Measurements from ENCODE around the gene BTBD18. TPM values are rescaled to one million over a fixed set of nuclear protein-coding genes. Genes with fewer than 3 reads are reported as not detected.

The BTBD18 gene
- total and polyA plus RNA-seq, 5 donors from 2014 or later = 0.20 to 0.61 (median 0.52) TPM; not detected in 1

GRCh38 chr11:57773026-57773598 lies 21.5 kb upstream of the BTBD18 start:
- no peaks in the 10 kb centered on the region for H3K9me3 ChIP-seq (ENCODE audit: control insufficient read depth in 2 of 2, low read length in 2 of 2)
- Mint-ChIP-seq H3K4me1 (peaks cover 4 to 16% (median 8%) of the 10 kb centered on the region in 4 donors), H3K36me3 (peaks cover 8% of the 10 kb centered on the region), H3K9me3 (peaks cover 0 to 2% (median 0%) of the 10 kb centered on the region in 7 donors), H3K27me3 (peaks cover 4% of the 10 kb centered on the region), H3K27ac (no peak overlapping the region), H3K4me3 (no peak overlapping the region)
- ATAC-seq (ENCODE audit: low read depth in 2 of 2) = no peak
- no peaks in the 10 kb centered on the region for H3K36me3 ChIP-seq (ENCODE audit: control insufficient read depth, insufficient read depth, low read length)
- H3K4me1 ChIP-seq (ENCODE audit: control insufficient read depth, insufficient read depth, low read length, poor library complexity, severe bottlenecking) = no peaks in the 10 kb centered on the region
- DNase-seq = no peak
- H3K4me3 ChIP-seq (ENCODE audit: low read depth, low read length) = no peak overlapping the region
- H3K27ac ChIP-seq (ENCODE audit: insufficient read depth, low read length, poor library complexity, severe bottlenecking) = no peak overlapping the region
- no peaks in the 10 kb centered on the region for H3K27me3 ChIP-seq (ENCODE audit: control insufficient read depth, insufficient read depth, low read length)

- no peaks in the 10 kb centered on the region for H3K27me3 ChIP-seq (ENCODE audit: control insufficient read depth, insufficient read depth, low read length)
- no peak overlapping the region for H3K4me3 Mint-ChIP-seq
- no peaks in the 10 kb centered on the region for H3K4me1 ChIP-seq (ENCODE audit: control insufficient read depth, insufficient read depth, low read length, poor library complexity, severe bottlenecking)
- H3K27me3 Mint-ChIP-seq = peaks cover 4% of the 10 kb centered on the region
- peaks cover 8% of the 10 kb centered on the region for H3K36me3 Mint-ChIP-seq
- H3K27ac ChIP-seq (ENCODE audit: insufficient read depth, low read length, poor library complexity, severe bottlenecking) = no peak overlapping the region
- no peak overlapping the region for H3K4me3 ChIP-seq (ENCODE audit: low read depth, low read length)
- DNase-seq (no peak), ATAC-seq (ENCODE audit: low read depth in 2 of 2) (no peak)
- H3K4me1 Mint-ChIP-seq = peaks cover 4 to 16% (median 8%) of the 10 kb centered on the region in 4 donors
- H3K36me3 ChIP-seq (ENCODE audit: control insufficient read depth, insufficient read depth, low read length) = no peaks in the 10 kb centered on the region
- H3K27ac Mint-ChIP-seq = peak overlapping the region in 1 of 3 donors; percentile 51
- no peaks in the 10 kb centered on the region for H3K9me3 ChIP-seq (ENCODE audit: control insufficient read depth in 2 of 2, low read length in 2 of 2)
- H3K9me3 Mint-ChIP-seq = peaks cover 0 to 2% (median 0%) of the 10 kb centered on the region in 7 donors
Measured at GRCh38 chr11:57772562-57772961, 20.9 kb upstream of the BTBD18 start.

GRCh38 chr11:57771365-57771764 lies 19.7 kb upstream of the BTBD18 start:
- Histone ChIP-seq H3K4me3 (ENCODE audit: low read depth, low read length) (no peak overlapping the region), H3K4me1 (ENCODE audit: control insufficient read depth, insufficient read depth, low read length, poor library complexity, severe bottlenecking) (no peaks in the 10 kb centered on the region), H3K9me3 (ENCODE audit: control insufficient read depth in 2 of 2, low read length in 2 of 2) (no peaks in the 10 kb centered on the region), H3K27me3 (ENCODE audit: control insufficient read depth, insufficient read depth, low read length) (no peaks in the 10 kb centered on the region), H3K27ac (ENCODE audit: insufficient read depth, low read length, poor library complexity, severe bottlenecking) (no peak overlapping the region), H3K36me3 (ENCODE audit: control insufficient read depth, insufficient read depth, low read length) (no peaks in the 10 kb centered on the region)
- peaks cover 4 to 16% (median 6%) of the 10 kb centered on the region in 4 donors for H3K4me1 Mint-ChIP-seq
- peaks cover 0 to 2% (median 0%) of the 10 kb centered on the region in 7 donors for H3K9me3 Mint-ChIP-seq
- ATAC-seq (ENCODE audit: low read depth in 2 of 2) (no peak), DNase-seq (no peak)
- no peak overlapping the region for H3K4me3 Mint-ChIP-seq
- peaks cover 4% of the 10 kb centered on the region for H3K27me3 Mint-ChIP-seq
- H3K27ac Mint-ChIP-seq = no peak overlapping the region
- peaks cover 11% of the 10 kb centered on the region for H3K36me3 Mint-ChIP-seq

GRCh38 chr11:57770793-57771192 lies 19.2 kb upstream of the BTBD18 start:
- H3K9me3 ChIP-seq (ENCODE audit: control insufficient read depth in 2 of 2, low read length in 2 of 2) = no peaks in the 10 kb centered on the region
- H3K36me3 ChIP-seq (ENCODE audit: control insufficient read depth, insufficient read depth, low read length) = no peaks in the 10 kb centered on the region
- H3K4me1 ChIP-seq (ENCODE audit: control insufficient read depth, insufficient read depth, low read length, poor library complexity, severe bottlenecking) = no peaks in the 10 kb centered on the region
- peaks cover 4% of the 10 kb centered on the region for H3K27me3 Mint-ChIP-seq
- H3K4me3 ChIP-seq (ENCODE audit: low read depth, low read length) = no peak overlapping the region
- peaks cover 11% of the 10 kb centered on the region for H3K36me3 Mint-ChIP-seq
- no peaks in the 10 kb centered on the region for H3K27me3 ChIP-seq (ENCODE audit: control insufficient read depth, insufficient read depth, low read length)
- H3K27ac ChIP-seq (ENCODE audit: insufficient read depth, low read length, poor library complexity, severe bottlenecking) = no peak overlapping the region
- H3K4me1 Mint-ChIP-seq = peaks cover 4 to 10% (median 6%) of the 10 kb centered on the region in 4 donors
- no peak overlapping the region for H3K27ac Mint-ChIP-seq
- H3K9me3 Mint-ChIP-seq = peaks cover 0 to 2% (median 0%) of the 10 kb centered on the region in 7 donors
- DNase-seq (no peak), ATAC-seq (ENCODE audit: low read depth in 2 of 2) (no peak)
- H3K4me3 Mint-ChIP-seq = no peak overlapping the region

GRCh38 chr11:57764972-57765371 lies 13.4 kb upstream of the BTBD18 start:
- H3K9me3 Mint-ChIP-seq = no peaks in the 10 kb centered on the region
- no peak overlapping the region for H3K4me3 ChIP-seq (ENCODE audit: low read depth, low read length)
- DNase-seq (no peak), ATAC-seq (ENCODE audit: low read depth in 2 of 2) (no peak)
- peaks cover 2 to 8% (median 5%) of the 10 kb centered on the region in 4 donors for H3K4me1 Mint-ChIP-seq
- peaks cover 4% of the 10 kb centered on the region for H3K27me3 Mint-ChIP-seq
- no peak overlapping the region for H3K27ac ChIP-seq (ENCODE audit: insufficient read depth, low read length, poor library complexity, severe bottlenecking)
- H3K4me3 Mint-ChIP-seq = no peak overlapping the region
- peaks cover 10% of the 10 kb centered on the region for H3K36me3 Mint-ChIP-seq
- no peaks in the 10 kb centered on the region for H3K36me3 ChIP-seq (ENCODE audit: control insufficient read depth, insufficient read depth, low read length)
- H3K9me3 ChIP-seq (ENCODE audit: control insufficient read depth in 2 of 2, low read length in 2 of 2) = no peaks in the 10 kb centered on the region
- no peak overlapping the region for H3K27ac Mint-ChIP-seq
- H3K27me3 ChIP-seq (ENCODE audit: control insufficient read depth, insufficient read depth, low read length) = no peaks in the 10 kb centered on the region
- H3K4me1 ChIP-seq (ENCODE audit: control insufficient read depth, insufficient read depth, low read length, poor library complexity, severe bottlenecking) = no peaks in the 10 kb centered on the region

GRCh38 chr11:57764566-57764965 lies 12.9 kb upstream of the BTBD18 start:
- Histone ChIP-seq H3K27ac (ENCODE audit: insufficient read depth, low read length, poor library complexity, severe bottlenecking) (no peak overlapping the region), H3K4me3 (ENCODE audit: low read depth, low read length) (no peak overlapping the region), H3K36me3 (ENCODE audit: control insufficient read depth, insufficient read depth, low read length) (no peaks in the 10 kb centered on the region), H3K9me3 (ENCODE audit: control insufficient read depth in 2 of 2, low read length in 2 of 2) (no peaks in the 10 kb centered on the region), H3K27me3 (ENCODE audit: control insufficient read depth, insufficient read depth, low read length) (no peaks in the 10 kb centered on the region), H3K4me1 (ENCODE audit: control insufficient read depth, insufficient read depth, low read length, poor library complexity, severe bottlenecking) (no peaks in the 10 kb centered on the region)
- Mint-ChIP-seq H3K4me3 (no peak overlapping the region), H3K4me1 (peaks cover 2 to 8% (median 3%) of the 10 kb centered on the region in 4 donors), H3K36me3 (peaks cover 10% of the 10 kb centered on the region), H3K27ac (no peak overlapping the region), H3K27me3 (peaks cover 2% of the 10 kb centered on the region), H3K9me3 (no peaks in the 10 kb centered on the region)
- ATAC-seq (ENCODE audit: low read depth in 2 of 2) (no peak), DNase-seq (no peak)

- H3K27ac ChIP-seq (ENCODE audit: insufficient read depth, low read length, poor library complexity, severe bottlenecking) = no peak overlapping the region
- Mint-ChIP-seq H3K27me3 (no peaks in the 10 kb centered on the region), H3K27ac (peak overlapping the region in 1 of 3 donors; percentile 9), H3K4me1 (peaks cover 0 to 8% (median under 1%) of the 10 kb centered on the region in 4 donors), H3K36me3 (peaks cover 10% of the 10 kb centered on the region), H3K9me3 (no peaks in the 10 kb centered on the region), H3K4me3 (no peak overlapping the region)
- no peak overlapping the region for H3K4me3 ChIP-seq (ENCODE audit: low read depth, low read length)
- no peaks in the 10 kb centered on the region for H3K36me3 ChIP-seq (ENCODE audit: control insufficient read depth, insufficient read depth, low read length)
- H3K9me3 ChIP-seq (ENCODE audit: control insufficient read depth in 2 of 2, low read length in 2 of 2) = no peaks in the 10 kb centered on the region
- H3K27me3 ChIP-seq (ENCODE audit: control insufficient read depth, insufficient read depth, low read length) = no peaks in the 10 kb centered on the region
- no peaks in the 10 kb centered on the region for H3K4me1 ChIP-seq (ENCODE audit: control insufficient read depth, insufficient read depth, low read length, poor library complexity, severe bottlenecking)
- DNase-seq = no peak
- no peak for ATAC-seq (ENCODE audit: low read depth in 2 of 2)
Measured at GRCh38 chr11:57764021-57764420, 12.4 kb upstream of the BTBD18 start.

GRCh38 chr11:57763568-57763967 lies 11.9 kb upstream of the BTBD18 start:
- Histone ChIP-seq H3K27me3 (ENCODE audit: control insufficient read depth, insufficient read depth, low read length) (no peaks in the 10 kb centered on the region), H3K9me3 (ENCODE audit: control insufficient read depth in 2 of 2, low read length in 2 of 2) (no peaks in the 10 kb centered on the region), H3K36me3 (ENCODE audit: control insufficient read depth, insufficient read depth, low read length) (no peaks in the 10 kb centered on the region), H3K4me1 (ENCODE audit: control insufficient read depth, insufficient read depth, low read length, poor library complexity, severe bottlenecking) (no peaks in the 10 kb centered on the region), H3K4me3 (ENCODE audit: low read depth, low read length) (no peak overlapping the region), H3K27ac (ENCODE audit: insufficient read depth, low read length, poor library complexity, severe bottlenecking) (no peak overlapping the region)
- Mint-ChIP-seq H3K27ac (no peak overlapping the region), H3K27me3 (no peaks in the 10 kb centered on the region), H3K4me3 (no peak overlapping the region), H3K9me3 (no peaks in the 10 kb centered on the region), H3K36me3 (peaks cover 10% of the 10 kb centered on the region), H3K4me1 (peaks cover 0 to 8% (median under 1%) of the 10 kb centered on the region in 4 donors)
- ATAC-seq (ENCODE audit: low read depth in 2 of 2) = no peak
- DNase-seq = no peak
